ENCODE data around the gene DNM1.
"Not testable (repeated sequence)": the region's sequence is repeated elsewhere in the genome, so short reads cannot be mapped to it uniquely, and the experiment has no call there.

Gene DNM1

DNA sequence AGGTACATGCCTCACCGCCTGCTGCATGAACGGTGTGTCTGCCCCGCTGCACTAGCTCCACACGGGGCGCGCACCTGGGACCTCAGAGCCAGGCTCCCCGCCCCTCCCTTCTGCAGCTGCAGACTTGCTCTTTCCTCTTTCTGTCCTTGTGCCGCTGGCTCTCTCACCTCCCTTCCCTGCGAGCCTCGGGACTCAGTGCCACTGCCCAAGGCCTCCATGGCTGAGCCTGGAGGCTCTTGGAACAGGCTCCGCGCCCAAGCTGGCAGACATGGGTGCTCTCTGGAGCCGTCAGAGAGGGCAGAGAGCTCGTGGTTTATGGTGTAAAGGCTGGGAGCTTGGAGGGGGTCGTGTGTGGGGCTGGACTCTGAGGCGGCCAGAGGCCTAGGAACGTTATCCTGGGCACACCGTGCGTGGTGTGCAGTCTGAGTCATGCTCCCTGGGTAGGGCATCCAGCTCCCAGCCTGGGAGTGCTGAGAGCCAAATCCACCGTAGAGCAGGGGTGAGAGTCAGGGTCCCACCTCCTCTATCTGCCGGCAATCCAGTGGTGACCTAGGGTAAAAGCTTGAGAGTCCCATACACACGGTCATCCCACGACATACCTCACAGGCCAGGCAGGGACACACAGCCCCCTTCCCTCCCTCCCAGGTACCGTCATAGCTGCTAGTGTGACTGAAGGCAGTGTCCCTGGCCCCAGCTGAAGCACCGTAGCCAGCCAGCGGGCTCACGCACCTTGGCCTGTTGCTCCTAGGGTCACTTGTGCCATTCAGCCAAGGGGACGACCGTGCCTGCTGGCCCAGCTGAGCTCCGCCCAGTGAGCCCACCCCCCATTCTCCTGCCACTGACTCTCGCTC is 50.2 kb downstream of the DNM1 start:
- no peak for DNase-seq

DNA sequence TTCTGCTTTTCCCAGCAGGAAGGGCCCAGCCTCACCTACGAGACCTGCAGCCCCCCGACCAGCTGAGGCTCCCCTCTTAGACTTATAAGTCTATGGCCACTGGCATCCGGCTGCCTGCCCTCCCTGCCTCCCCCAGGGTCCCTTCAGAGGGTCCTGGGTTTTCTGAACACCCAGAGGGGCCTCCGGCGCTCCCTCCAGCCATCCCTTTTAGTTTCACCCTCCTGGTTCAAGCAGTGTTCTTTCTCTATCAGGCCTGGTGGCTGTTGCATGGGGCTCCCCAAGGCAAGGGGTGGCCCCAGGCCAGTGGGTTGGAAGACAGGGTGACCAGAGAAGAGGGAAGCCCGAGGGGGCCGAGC is 50.8 kb downstream of the DNM1 start:
- no peak for DNase-seq

DNA sequence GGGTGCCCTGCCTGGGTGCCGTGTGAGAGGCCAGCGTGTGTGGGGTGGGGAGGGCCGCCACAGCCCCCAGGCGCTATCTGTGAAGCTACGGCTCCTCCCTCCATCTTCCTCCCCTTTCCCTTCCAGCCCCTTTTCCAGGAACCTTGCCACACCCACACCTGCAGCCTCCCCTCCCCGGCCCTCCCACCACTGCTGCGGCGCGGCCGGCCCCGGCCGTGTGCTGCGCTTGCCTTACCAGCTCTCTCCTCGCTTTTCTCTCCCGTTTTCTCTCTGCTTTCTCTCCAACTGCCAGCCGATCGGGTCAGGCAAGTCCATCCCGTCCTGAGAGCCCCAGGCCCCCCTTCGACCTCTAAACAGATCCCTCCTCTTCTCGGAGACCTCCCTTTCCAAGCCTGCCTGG is 51.2 kb downstream of the DNM1 start:
- DNase-seq, result no peak

DNA sequence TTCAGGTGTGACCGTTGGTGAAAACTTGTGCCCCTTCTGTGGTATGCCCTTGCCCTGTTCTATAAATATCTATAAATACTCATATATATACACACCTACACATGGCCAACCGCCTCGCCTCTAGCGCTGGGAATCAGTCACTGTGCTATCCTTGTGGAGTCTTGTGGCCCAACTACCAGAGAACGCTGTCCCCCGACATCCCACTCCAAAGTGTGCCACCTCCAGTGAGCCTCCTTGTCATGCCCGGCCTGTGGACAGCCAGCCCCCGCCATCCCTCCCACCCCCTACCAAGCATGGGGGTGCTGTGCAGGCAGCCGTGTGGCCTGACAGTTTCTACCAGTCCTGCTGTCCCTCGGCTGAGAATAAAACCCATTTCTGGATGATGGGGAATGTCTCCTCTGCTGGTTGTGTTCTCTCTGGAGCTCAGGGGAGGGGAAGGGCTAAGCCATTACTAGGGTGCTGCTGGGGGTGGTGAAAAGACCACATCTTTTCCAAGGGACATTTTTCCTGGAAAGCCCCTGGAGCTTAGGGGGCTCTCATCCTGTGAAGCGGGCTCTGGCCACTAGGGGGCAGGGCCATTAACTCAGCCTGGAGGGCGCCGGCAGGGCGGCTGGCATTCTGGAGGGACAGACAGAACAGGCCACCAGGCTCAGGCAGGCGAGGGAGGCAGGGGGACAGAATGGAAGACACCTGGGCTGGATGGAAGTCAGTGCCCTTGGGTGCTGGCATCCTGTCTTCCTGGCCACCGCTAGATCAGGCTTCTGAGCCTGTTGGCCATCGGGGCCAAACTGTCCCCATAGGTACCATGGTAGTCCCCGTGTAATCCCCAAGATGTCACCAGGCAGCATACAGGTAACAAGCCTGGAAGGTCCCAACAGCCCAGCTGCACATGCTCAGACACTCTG is 51.9 kb downstream of the DNM1 start:
- peak; percentile 50 for DNase-seq

DNA sequence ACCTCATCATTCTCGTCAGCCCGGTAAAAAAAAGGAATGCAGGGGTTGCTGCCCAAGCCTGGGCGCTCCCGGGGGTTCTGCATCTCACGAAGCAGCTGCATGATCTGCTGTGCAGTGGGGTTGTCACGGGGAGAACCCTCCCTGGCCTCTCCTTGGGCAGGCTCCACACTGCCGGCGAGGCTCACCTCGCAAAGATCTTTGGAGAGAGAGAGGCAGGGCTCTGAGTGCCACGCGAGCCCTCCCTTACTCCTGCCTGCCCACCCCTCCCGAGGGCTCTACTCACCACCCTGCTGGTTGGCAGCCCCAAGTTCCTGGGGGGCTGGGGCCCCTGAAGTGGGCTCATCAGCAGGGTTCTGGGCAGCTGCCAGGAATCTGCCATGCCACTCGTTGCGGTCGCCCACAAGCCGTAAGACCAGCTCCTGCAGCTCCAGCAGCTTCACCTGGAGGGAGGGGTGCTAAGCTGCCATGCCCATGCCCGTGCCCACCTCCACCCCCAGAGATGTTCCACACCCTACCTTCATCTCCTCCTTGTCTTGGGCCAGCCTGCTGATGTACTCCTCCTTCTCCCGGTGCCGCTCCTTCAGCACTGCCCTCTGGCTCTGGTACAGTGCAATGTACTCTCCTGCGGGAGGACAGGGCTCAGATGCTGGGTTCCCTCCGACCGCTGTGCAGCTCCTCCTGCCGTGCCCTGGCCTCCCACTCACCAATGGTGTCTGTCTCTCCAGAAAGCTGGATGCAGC is 54.1 kb downstream of the DNM1 start:
- DNase-seq, result no peak

DNA sequence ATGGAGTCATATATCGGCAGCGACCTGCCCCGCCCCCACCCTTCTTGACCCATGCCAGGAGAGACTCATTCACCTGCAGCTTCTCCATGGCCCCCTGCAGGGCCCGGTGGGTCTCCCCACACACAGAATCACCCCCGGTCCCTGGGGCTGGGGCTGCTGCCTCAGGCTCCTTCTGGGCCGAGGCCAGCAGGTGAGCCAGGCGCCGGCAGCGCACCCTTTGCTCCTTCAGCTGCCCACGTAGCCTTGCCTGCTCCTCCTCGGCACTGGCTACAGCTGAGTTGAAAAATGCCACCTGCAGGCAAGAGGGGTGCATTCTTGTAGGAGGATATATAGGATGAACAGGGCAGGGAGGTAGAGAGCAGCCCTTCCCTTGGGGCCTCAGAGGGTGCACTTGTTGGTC is 54.7 kb downstream of the DNM1 start:
- no peak for DNase-seq

DNA sequence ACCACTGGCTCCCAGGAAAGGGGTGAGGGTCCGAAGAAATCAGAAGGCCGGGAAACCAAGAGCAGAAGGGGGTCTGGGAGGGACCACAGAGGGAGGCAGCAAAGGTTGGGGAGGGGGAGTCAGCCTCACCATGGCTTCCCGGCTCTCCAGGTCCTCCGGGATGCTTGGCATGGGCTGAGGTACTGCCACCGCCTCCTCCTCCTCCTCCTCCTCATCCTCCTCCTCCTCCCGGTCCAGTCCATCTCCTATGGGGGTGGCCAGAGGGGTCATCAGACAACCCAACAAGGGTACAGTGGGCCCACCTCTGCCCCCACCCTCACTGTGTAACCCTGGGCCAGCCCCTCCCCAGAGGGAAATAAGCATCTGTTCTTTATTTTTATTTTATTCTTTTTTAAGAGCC is 55.1 kb downstream of the DNM1 start:
- DNase-seq, result no peak

DNA sequence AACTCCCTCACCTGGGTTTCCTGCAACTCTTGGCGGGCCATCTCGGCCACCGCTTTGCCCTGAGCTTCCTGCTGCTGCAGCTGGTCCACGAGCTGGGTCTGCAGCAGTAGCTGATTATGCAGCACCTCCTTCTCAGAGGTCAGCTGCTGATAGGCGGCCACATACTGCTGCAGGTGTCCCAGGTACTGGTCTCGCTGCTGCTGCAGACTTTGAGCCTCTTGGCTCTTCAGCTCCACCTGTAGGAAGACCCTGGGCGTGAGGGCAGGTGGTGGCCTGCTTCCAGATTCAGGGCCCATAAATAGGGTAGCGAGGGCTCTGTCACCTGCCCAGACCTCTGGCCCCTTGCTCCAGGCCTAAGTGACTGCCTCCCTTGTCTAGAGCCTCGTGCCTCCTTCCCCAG is 56.0 kb downstream of the DNM1 start:
- no peak for DNase-seq

DNA sequence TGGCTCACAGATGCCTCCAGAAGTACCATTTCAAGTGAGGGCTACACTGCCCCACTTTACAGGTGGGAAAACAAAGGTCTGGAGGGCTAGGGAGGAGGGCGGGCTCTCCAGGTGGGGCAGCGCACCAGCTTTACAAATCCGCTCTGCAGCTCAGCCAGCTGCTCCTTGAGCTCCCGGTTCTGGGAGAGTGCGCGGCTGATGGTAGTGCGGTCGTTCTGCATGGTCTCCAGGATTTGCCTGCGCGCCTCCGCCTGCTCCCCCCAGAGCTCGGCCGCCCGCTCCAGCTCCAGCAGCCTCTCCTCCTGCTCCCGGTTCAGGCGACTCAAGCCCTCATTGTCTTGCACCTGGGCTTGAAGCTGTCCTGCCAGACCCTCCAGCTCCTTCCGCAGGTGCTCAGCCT is 57.2 kb downstream of the DNM1 start:
- DNase-seq, result no peak

DNA sequence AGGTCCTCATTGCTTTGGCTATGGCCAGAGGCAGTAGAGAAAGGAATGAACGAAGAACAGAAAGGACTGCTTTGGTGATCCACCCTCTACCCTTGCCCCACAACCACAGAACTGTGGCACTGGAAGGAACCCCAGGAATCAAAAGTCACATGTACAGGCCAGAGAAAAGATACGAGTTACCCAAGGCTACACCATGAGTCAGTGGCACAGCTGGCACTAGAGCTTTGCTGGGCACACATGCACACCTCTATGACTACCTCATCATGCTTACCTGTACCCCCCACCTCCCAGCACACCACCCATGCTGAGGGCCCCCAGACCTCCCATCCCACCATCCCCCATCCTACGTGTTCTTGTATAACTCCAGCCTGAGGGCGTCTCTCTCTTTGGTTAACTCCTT is 59.5 kb downstream of the DNM1 start:
- no peak for DNase-seq

DNA sequence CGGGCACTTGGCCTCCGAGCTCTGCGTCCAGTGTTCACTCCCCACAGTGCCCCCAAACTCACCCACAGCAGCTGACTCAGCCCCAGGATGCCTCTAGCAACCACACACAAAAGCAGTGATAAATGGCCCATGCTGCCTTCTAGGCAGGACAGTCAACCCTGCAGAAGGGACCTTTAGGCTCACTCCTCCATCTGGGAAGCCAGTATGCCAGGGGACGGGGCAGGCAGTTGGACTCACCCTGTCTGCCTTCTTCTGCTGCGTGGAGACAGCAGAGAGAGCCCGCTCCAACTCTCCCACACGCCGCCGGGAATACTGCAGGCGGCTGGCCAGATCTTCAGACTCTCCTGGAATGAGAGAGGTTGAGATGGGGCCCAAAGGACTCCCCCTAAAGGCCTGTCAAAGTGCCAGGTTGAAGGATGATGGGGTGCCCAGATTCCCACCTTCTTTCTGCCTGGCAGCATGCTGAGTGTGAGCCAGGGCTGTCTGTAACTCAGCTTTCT is 62.2 kb downstream of the DNM1 start:
- no peak for DNase-seq

DNA sequence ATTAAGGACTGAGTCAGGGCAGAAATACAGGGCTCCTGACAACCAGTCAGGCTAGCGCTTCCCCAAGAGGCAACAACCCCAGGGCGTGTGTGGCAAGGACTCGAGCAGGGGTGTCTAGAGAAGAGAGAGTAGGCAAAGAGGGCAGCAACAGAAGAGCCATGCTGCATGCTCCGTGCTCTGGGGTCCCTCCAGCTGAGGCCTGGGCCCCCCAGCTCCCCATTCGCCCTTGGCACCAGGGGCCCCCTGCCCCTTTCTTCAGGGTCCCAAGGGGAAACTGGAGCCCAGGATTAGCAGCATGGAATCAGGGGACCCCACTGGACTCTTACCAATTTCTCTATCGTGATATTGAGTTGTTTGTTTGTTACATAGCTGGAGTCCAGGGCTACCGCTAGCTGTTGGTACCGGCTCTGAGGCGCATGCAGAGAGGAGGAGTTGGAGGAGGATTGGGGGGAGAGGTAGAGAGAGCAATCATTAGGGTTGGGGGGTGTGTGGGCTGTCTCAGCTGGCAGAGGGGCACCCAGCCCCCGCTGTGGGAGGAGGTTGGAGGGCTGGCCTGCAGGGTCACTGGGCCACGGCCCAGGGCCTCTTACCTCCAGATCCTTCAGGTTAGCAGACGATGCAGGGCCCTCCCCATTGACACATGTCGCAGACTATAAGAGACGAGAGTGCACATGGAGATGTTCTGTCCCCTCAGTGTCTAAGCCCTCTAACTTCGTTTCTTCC is 63.9 kb downstream of the DNM1 start:
- no peak for DNase-seq

DNA sequence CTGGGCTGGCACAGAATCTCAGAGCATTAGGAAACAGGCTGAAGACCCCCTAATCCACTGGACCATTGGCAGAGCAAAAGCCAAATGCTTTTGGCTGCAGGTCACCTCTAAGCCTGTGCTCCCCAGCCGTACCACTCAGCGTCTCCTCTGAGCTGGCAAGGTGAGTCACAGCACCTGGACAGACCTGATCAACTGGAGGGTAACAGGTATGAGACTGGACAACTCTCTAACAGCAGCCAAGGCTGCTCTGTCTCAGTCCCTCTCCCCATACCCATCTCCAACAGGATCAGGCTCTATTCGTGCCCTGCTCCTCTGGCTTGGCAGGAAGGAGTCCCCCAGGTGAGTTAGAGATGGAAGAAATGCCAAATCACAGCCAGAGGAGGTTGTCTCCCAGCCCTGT is 67.9 kb downstream of the DNM1 start:
- no peak for DNase-seq

DNA sequence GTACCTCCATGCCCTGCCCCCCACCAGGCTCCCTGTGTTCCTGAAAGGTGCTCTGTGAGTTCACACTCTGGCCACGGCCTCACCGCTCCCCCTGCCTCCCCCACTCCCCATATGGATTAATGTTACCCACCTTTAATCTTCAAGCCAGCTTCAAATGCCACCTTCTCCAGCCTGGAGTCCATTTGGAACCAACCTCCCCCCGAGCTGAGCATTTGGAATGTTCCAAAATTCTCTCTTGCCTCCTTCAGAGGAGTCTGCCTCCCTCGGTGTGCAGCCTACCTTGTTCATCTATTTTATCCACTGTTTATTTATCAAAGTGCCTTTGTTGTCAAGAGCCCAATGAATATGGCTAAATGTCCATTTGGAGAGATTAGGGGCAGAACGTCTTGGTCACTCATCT is 68.3 kb downstream of the DNM1 start:
- DNase-seq, result no peak

DNA sequence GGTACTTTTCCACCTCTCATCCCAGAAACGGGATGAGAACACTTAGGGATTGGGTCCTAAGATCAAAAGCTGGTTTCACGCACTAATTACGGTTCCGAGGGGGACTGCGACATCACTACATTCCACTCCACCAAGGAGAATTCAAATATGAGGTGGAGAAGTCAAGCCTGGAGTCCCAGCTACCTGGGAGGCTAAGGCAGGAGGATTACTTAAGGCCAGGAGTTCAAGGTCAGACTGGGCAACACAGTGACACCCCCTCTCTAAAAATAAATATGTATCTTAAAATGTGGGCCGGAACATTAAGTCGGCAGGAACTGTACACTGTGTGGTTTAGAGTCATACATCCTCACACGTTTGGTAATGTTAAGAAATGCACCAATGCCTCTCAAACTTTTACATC is 71.1 kb downstream of the DNM1 start:
- no peak for DNase-seq

DNA sequence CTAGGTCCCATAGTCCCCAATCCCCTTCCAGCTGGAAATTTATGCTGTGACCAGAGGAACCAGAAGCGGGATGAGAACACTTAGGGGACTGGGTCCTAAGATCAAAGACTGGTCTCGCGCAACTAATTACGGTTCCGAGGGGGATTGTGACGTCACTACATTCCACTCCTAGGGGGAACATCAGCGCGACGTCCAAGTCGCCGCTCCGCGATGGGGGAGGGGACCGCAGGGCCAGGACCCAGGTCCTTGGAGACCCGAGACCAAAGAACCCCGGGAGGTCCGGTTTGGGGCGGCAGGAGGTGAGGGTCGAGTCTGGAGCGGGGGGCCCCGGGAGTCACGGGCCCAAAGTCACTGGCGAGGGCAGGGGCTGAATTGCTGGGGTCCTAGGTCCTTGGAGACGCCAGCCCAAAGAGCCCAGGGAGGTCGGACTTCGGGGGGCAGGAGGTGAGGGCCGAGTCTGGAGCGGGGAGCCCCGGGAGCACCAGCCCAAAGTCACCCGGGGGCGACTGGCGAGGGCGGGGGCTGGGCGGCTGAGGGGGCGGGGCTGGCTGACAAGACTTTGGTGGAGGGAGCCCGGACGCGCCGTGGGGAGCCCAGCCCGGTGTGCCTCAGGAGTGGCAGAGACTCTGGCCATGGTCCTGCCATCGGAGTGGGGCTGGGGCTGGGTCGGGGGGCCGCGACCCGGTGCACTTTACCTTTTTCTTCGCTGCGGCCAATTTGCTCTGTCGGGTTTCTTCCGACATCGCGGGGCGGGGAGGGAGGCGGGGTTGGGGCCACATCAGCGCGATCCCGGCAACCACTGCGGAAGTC is 72.2 kb downstream of the DNM1 start, which contains the start of gene GOLGA2:
Gene GOLGA2, minus strand, starts transcription at position 810 of the 810 bp plus-strand sequence. Its CDS starts 31 bp downstream, at position 779.
- DNase-seq, result no peak

DNA sequence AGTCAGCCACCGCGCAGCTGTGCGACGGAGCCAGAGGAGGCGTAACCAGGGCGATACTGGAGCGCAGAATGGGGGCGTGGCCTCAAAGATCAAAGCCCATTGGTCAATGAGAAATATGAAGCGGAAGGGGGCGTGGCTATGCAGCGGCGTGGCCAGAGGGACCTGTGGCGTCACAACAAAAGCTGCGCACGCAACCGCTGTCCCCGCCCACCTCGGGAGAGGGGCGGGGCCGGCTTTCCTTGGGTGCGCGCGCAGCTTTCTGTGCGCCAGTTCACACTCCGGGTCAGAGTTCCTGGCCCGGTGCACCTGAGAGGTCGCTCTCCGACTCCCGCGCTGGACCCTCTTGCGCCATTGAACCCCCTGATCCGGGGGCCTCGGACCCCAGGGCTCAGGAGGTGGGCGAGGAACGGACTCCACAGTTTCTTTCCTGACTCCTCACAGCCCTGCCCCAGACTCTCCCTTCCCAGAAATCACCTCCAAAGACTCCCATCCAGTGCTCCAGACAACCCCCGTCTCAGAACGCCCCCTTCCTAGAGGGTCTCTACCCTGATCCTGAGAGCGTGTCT is 72.9 kb downstream of the DNM1 start, which contains the start of gene SWI5:
Gene SWI5, plus strand, starts transcription at position 269 of the 566 bp plus-strand sequence.
- peak; percentile 100 for DNase-seq

DNA sequence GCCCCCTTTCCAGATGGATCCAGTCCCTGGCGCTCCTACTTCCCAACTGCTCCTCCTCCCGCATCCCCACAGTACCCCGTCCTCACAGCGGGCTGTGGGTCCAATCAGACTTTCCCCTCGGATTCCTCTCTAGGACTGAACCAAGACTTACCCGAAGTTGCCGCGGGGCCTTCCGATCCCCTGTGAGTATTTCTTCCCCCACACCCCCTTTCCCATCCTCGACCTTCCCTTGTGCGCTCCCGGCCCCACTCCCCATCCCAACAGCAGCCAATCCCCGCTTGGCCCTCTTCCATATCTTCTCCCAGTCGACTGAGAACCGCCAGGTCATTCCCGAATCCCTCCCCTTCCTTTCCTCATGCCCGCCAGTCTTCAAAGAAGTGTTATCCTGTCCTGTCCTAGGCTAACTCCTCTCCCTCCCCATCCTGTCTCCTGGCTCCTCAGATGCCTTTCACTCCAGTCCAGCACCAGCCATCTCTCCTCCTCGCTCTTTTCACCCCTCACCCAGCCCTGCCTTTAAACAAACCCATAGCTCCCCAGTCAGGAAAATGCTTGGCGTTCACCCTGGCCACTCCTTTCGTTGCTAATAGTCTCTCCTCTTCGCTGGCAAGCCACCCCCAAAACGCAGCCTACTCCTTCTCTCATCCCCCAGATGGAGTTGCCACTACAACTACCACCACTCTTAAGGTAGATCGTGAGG is 73.5 kb downstream of the DNM1 start:
- no peak for DNase-seq

DNA sequence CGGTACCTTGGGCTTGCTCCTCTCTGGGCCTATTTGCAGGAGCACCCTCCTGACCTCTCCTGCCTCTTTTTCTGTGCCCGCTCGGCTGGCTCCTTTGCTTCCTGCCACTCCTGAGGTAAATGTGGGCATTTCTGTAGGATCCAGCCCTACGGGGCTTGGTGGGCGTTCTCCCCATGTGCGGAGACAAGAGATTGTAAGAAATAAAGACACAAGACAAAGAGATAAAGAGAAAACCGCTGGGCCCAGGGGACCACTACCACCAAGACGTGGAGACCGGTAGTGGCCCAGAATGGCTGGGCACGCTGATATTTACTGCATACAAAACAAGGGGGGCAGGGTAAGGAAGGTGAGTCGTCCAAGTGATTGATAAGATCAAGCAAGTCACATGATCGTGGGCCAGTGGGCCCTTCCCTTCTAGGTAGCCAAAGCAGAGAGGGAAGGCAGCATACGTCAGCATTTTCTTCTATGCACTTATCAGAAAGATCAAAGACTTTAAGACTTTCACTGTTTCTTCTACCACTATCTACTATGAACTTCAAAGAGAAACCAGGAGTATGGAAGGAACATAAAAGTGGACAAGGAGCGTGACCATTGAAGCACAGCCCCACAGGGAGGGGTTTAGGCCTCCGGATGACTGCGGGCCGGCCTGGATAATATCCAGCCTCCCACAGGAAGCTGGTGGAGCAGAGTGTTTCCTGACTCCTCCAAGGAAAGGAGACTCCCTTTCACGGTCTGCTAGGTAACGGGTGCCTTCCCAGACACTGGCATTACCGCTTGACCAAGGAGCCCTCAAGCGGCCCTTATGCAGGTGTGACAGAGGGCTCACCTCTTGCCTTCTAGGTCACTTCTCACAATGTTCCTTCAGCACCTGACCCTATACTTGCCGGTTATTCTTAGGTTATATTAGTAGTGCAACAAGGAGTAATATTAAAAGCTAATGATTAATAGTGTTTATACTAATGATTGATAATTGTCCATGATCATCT is 76.2 kb downstream of the DNM1 start:
- not testable (repeated sequence) for DNase-seq

Data from activated gamma-delta T cell treated with Interleukin-2 at 50 U/mL for 16 hours (primary cell).